ENCODE measurements around the gene PFKM.

- TF ChIP-seq CTCF (IDR thresholded peaks at IDR 0.05; ENCODE audit: insufficient read depth, low read length) (no peak), POLR2AphosphoS5 (IDR thresholded peaks at IDR 0.05; ENCODE audit: low read depth) (no peak), GABPA (IDR thresholded peaks at IDR 0.05; ENCODE audit: low read depth) (no peak), SPI1 (IDR thresholded peaks at IDR 0.05; ENCODE audit: borderline replicate concordance, low read depth) (no peak)
- TF ChIP-seq, protein P1, sequence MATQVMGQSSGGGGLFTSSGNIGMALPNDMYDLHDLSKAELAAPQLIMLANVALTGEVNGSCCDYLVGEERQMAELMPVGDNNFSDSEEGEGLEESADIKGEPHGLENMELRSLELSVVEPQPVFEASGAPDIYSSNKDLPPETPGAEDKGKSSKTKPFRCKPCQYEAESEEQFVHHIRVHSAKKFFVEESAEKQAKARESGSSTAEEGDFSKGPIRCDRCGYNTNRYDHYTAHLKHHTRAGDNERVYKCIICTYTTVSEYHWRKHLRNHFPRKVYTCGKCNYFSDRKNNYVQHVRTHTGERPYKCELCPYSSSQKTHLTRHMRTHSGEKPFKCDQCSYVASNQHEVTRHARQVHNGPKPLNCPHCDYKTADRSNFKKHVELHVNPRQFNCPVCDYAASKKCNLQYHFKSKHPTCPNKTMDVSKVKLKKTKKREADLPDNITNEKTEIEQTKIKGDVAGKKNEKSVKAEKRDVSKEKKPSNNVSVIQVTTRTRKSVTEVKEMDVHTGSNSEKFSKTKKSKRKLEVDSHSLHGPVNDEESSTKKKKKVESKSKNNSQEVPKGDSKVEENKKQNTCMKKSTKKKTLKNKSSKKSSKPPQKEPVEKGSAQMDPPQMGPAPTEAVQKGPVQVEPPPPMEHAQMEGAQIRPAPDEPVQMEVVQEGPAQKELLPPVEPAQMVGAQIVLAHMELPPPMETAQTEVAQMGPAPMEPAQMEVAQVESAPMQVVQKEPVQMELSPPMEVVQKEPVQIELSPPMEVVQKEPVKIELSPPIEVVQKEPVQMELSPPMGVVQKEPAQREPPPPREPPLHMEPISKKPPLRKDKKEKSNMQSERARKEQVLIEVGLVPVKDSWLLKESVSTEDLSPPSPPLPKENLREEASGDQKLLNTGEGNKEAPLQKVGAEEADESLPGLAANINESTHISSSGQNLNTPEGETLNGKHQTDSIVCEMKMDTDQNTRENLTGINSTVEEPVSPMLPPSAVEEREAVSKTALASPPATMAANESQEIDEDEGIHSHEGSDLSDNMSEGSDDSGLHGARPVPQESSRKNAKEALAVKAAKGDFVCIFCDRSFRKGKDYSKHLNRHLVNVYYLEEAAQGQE (IDR thresholded peaks at IDR 0.05; ENCODE audit: insufficient replicate concordance, low read depth): no peak
These were observed 32.1 kb downstream of the PFKM start for GRCh38 chr12:48151103-48151771.
